Midbrain (tissue), 1 donor: ENCODE results near the gene WWOX.
A peak's percentile ranks its signal among the peaks of the same experiment; 100 is the strongest.

Experiments
- DNase-seq: peaks from one replicate; lab custom pipeline; 2025; lab: John Stamatoyannopoulos, UW

Gene WWOX

GRCh38 chr16:78611318-78611717 lies 511.9 kb downstream of the WWOX start:
- DNase-seq, result no peak

DNA sequence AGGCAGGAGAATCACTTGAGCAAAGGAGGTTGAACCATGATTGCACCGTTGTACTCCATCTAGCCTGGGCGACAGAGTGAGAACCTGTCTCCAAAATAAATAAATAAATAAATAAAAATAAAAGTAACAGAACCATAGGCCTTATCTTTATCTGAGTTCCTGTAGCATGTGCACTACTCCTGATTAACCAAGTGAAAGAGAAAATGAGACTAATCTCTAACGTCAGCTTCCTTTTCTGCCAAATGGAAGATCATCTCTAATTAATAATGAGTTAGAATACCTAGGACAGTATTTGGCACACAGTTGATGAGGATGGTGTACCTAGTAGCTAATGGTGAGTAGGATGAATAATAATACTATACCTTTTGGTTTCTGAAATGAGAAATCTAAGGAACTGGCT lies 520.4 kb downstream of the WWOX start:
- no peak for DNase-seq

- DNase-seq, result no peak
Observed at GRCh38 chr16:78620291-78620690, 520.8 kb downstream of the WWOX start.

- no peak for DNase-seq
Observed at GRCh38 chr16:78623796-78624195, 524.3 kb downstream of the WWOX start.

DNA sequence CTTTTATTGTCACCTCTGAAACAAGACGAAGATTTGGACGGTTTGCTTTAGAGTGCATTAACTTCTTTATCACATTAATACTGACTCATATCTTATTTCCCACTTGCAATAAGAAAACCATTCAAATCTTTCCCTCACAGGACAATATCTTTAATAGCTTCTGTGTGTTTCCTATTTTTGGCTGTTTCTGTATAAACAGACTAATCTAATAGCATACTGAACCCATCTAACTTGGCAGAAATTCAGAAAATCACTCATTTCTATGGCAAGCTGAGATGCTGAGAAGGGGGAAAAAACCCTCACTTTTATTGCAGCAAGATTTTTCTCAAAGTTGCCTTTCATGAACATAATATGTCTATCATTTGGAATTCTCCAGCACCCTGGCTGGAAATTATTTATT lies 524.9 kb downstream of the WWOX start:
- DNase-seq, result no peak

GRCh38 chr16:78628461-78629045 lies 529.1 kb downstream of the WWOX start:
- DNase-seq, result no peak

DNA sequence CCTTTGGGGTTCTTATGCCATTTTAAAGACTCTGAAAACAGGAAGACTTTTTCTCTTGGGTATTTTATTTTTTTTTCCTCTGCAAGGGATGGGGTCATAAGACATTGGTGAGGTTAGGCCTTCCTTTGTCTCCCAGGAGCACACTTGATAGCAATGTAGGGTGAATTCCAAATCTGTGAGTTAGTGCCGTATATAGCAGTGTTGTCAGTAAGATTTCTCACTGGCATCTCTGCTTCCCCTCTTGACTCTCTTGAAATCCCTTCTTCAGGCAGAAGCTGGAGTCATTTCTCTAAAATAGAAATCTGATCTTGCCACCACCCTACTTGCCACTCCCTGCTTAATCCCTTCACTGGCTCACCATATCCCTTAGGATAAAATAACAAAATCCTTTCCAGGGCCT lies 529.7 kb downstream of the WWOX start:
- DNase-seq, result no peak

- no peak for DNase-seq
Observed at GRCh38 chr16:78630102-78630501, 530.6 kb downstream of the WWOX start.

GRCh38 chr16:78633551-78633950 lies 534.1 kb downstream of the WWOX start:
- no peak for DNase-seq

DNA sequence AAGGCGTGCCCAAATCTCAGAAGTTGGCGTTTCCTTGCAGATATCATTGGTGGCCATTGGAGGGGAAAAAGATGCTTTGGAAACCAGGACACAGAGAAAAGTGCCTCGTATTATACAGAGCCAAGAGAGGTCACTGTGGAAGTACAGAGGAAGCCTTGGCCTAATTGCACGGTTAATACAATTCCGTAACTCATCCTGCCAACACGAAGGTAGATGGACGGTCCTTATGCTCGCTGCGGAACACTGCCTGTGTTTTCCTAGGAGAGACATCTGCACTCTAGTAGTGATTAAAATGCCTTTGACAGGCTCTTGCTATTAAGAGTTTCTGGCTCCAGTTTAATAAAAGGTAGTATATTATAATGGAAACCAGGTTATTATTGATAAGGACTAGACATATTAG lies 536.4 kb downstream of the WWOX start:
- DNase-seq, result no peak

GRCh38 chr16:78638371-78638770 lies 538.9 kb downstream of the WWOX start:
- no peak for DNase-seq

- no peak for DNase-seq
Observed at GRCh38 chr16:78639775-78640174, 540.3 kb downstream of the WWOX start.

- no peak for DNase-seq
Observed at GRCh38 chr16:78640886-78641285, 541.4 kb downstream of the WWOX start.

GRCh38 chr16:78641433-78641832 lies 542.0 kb downstream of the WWOX start:
- no peak for DNase-seq

DNA sequence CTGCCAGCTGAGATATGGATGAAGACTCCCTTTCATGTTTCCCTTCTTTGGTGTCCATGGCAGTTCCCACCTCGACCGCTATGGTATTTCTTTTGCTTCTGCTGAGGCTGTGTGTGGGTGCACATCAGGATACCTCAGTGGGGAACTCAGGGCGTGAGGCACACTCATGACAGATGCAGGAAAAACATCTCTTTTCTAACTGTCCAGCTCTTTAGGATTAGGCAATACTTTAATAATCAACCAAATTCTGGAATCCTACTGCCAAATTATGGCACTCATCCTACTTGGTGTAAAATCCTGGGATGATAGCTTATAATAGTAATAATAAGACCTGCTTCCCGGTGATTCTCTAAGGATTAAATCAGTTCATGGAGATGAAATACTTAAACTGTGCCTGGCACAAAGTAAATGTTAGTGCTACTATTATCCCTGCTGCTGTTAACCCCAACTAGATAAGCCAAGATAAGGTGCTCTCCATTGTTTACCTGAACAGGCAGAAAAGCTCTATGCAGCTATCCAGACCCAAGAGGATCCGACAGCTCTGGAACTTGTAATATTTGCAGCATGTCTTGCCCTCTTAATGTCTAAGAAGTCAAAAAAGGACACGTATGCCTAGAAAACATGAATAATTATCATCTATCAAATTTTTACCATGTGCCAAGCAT lies 543.3 kb downstream of the WWOX start:
- DNase-seq, result no peak

DNA sequence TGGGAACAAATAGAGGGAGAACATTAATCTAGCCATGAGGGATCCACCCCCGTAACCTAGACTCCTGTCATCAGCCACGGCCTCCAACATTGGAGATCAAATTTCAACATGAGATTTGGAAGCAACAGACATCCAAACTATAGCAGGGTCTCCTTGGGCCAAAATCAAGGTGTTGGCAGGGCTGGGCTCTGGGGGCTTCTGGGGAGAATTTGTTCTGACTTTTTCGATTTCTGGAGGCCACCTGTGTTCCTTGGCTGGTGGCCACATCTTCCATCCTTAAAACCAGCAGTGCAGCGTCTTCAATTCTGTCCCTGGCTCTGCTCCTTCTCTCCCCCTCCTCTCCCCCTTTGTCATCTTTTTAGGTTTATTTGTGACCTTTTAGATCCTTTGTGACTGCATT lies 546.2 kb downstream of the WWOX start:
- no peak for DNase-seq

- no peak for DNase-seq
Observed at GRCh38 chr16:78647019-78647418, 547.6 kb downstream of the WWOX start.

GRCh38 chr16:78647491-78647890 lies 548.0 kb downstream of the WWOX start:
- no peak for DNase-seq

- DNase-seq, result peak; percentile 20
Observed at GRCh38 chr16:78648517-78648916, 549.1 kb downstream of the WWOX start.

DNA sequence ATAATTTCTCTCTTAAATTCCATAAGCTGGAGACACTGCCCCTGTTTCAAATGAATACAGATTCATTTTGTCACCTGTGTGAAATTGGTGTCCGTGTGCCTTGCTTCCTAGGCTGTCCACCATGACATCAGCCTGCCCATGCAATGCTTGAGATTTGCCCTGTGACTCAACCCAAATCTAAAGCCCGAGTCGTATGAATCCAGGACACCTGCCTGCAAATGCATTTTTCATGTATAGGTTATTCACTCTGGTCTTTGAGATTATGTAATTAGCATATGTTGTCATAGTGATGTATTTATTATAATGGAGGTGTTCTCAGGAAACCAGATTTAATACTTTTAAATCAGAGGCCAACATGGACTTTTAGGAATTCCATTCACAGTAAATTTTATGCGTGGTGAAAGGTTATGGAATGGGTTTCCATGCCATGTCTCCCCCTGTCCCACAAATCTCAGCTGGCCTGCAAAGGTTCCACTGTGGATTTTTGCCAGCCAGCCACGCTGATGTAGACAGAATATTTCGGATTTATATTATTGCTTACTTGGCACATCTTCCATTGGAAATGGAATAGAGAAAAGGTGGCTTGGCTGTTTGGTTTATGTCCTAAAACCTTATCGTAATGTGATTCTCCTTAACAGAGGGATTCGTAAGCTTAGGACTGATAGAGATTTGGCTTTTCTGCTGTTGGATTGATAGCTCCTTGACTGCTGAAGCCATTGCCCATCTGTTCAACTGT lies 551.1 kb downstream of the WWOX start:
- DNase-seq, result no peak

- no peak for DNase-seq
Observed at GRCh38 chr16:78654929-78655328, 555.5 kb downstream of the WWOX start.

DNA sequence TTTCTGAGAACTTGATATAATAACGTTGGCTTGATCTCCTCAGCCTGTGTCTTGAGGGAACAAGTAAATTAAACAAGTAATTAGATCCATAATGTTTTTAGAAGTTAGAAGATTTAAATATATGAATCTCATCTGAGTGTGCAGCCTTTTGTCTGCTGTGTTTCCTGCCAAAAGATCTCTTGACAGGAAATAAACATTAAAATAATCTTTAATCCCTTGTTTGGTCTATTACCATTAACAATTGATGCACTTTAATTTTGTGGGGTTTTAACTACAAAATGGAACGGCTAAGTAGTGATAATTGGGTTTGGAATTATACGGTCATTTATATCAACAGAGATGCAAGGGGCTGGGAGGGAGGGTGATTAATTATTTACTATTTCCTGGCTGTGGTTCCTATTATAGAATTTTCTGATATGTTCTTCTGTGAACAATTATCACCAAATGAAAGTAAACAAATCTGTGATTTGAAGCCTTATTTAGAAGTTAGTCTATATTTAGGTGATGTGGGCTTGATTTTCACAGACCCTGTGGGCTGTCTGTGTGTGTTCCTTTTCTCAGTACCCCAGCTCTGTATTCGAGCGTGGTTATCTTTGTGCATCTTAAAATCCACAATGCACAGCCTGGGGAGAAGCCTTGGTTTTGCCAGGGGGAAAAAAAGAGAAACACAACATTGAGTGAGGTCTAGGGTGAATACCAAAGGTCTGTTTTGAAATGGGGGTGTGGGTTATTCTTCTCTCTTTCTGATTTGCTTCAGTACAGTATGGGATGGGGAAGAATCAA lies 556.1 kb downstream of the WWOX start:
- no peak for DNase-seq

- DNase-seq, result no peak
Observed at GRCh38 chr16:78656887-78657286, 557.4 kb downstream of the WWOX start.
